ENCODE measurements around the gene PXK.

PXK gene

DNA sequence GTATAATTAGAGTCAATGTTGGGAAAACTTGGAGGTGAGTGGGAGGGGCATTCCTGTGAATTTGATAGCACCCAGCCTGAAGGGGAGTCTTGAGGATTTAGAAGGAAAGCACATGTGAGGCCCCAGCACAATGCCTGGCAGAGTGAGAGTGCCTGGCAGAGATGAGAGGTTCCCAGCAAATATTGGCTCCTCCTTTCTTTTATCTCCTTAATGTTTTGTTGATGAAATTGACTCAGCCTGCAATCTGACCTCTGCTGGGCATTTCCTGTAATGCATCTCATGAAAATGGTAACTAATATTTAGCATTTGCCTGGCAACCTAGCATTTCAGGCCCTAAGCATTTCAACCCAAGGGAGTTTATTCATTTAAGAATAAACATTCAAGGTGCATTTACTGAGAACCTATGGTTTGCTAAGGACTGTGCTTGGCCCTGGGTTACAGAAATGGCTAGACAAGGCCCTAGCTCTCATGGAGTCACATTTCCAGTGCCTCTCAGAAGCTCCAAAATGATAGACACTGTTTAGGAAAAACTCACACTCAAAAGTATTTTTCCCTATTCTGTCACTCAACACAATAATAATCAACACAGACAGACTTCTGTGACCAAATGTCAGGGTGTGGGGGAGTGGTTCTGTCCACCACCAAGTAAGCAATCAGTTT lies 82.0 kb downstream of the PXK start (continued):
- TF ChIP-seq, protein P1, sequence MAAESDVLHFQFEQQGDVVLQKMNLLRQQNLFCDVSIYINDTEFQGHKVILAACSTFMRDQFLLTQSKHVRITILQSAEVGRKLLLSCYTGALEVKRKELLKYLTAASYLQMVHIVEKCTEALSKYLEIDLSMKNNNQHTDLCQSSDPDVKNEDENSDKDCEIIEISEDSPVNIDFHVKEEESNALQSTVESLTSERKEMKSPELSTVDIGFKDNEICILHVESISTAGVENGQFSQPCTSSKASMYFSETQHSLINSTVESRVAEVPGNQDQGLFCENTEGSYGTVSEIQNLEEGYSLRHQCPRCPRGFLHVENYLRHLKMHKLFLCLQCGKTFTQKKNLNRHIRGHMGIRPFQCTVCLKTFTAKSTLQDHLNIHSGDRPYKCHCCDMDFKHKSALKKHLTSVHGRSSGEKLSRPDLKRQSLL (tag by site-specific recombination; IDR thresholded peaks at IDR 0.05) = no peak
- TF ChIP-seq ZNF660 (tag by site-specific recombination; IDR thresholded peaks at IDR 0.05) (0 out of 2 replicates have a peak, but pooled peaks have one; percentile 31), ZNF654 (tag by site-specific recombination; IDR thresholded peaks at IDR 0.05; ENCODE audit: low read depth) (peak; percentile 36)

DNA sequence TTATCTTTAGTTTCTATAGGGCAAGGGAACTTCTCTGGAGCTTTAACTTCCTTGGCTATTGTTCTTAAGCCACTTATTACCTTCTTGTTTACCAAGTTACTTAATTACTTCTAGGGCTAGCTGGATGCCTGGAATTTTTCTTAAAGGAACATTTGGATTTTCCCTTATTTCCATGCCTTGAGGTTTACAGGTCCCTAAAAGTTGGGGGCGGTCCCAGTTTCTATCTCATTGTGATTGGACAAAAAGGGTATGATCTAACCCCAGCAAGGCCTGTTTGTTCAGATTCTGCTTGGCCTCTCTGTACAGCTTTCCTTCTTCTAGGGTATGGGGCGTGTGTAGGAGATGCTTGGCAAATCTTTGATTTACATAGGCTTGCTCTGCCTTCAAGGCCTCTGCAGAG lies 83.5 kb downstream of the PXK start:
- ChIA-PET POLR2A (interaction anchor here (0.5 kb wide), 1 partner anchor 98 kb away, joined by 4 read pairs; no protein-coding TSS in a partner anchor), CTCF (interaction anchor here (0.6 to 2.5 kb wide), 6 partner anchors 10 to 115 kb away, joined by 3 to 16 read pairs (median 8); partner anchors contain the start of genes HTD2 and RPP14)
- no peaks in the 10 kb centered on the region for H3K9me3 ChIP-seq (ENCODE audit: control insufficient read depth, insufficient read depth, low read depth, low read length)
- no peak for TF ChIP-seq ZNF624 (tag by site-specific recombination; IDR thresholded peaks at IDR 0.05)
- no peak for TF ChIP-seq ZNF610 (tag by site-specific recombination; IDR thresholded peaks at IDR 0.05; ENCODE audit: borderline replicate concordance)
- no peak for TF ChIP-seq ZNF335 (tag by site-specific recombination; conservative IDR thresholded peaks at IDR 0.05)
- no peak for TF ChIP-seq SETDB1 (IDR thresholded peaks at IDR 0.05; ENCODE audit: insufficient read length, low read length)
- no peak for TF ChIP-seq ZNF366 (tag by site-specific recombination; conservative IDR thresholded peaks at IDR 0.05)
- no peak for TF ChIP-seq KLF16 (tag by site-specific recombination; IDR thresholded peaks at IDR 0.05)
- TF ChIP-seq ZSCAN18 (tag by site-specific recombination; IDR thresholded peaks at IDR 0.05) = no peak
- TF ChIP-seq, protein P2, sequence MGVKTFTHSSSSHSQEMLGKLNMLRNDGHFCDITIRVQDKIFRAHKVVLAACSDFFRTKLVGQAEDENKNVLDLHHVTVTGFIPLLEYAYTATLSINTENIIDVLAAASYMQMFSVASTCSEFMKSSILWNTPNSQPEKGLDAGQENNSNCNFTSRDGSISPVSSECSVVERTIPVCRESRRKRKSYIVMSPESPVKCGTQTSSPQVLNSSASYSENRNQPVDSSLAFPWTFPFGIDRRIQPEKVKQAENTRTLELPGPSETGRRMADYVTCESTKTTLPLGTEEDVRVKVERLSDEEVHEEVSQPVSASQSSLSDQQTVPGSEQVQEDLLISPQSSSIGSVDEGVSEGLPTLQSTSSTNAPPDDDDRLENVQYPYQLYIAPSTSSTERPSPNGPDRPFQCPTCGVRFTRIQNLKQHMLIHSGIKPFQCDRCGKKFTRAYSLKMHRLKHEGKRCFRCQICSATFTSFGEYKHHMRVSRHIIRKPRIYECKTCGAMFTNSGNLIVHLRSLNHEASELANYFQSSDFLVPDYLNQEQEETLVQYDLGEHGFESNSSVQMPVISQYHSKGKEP (tag by site-specific recombination; IDR thresholded peaks at IDR 0.05) = no peak
- TF ChIP-seq KLF10 (tag by site-specific recombination; IDR thresholded peaks at IDR 0.05) = no peak
- no peak overlapping the region for H3K27ac ChIP-seq (ENCODE audit: extremely low read depth, low read depth, low read length)
- no peak overlapping the region for H3K4me3 ChIP-seq (ENCODE audit: low read depth, low read length)
- peaks cover 0 to 50% of the 10 kb centered on the region in 2 experiments; a peak in 1 of 3 replicates for H3K36me3 ChIP-seq (ENCODE audit: control insufficient read depth in 2 of 2, insufficient read depth in 1 of 2, low read length in 2 of 2)
- H3K4me1 ChIP-seq (ENCODE audit: control insufficient read depth, insufficient read depth, low read length) = no peaks in the 10 kb centered on the region

GRCh38 chr3:58417075-58417474 lies 84.4 kb downstream of the PXK start:
- POLR2A ChIA-PET = no interaction called here
- Histone ChIP-seq H3K36me3 (ENCODE audit: control insufficient read depth in 2 of 2, insufficient read depth in 1 of 2, low read length in 2 of 2) (peaks cover 0 to 50% of the 10 kb centered on the region in 2 experiments; a peak in 1 of 3 replicates), H3K4me1 (ENCODE audit: control insufficient read depth, insufficient read depth, low read length) (no peaks in the 10 kb centered on the region), H3K27ac (ENCODE audit: extremely low read depth, low read depth, low read length) (no peak overlapping the region), H3K4me3 (ENCODE audit: low read depth, low read length) (no peak overlapping the region), H3K9me3 (ENCODE audit: control insufficient read depth, insufficient read depth, low read depth, low read length) (no peaks in the 10 kb centered on the region)
- CTCF ChIA-PET = interaction anchor here (1.1 kb wide), 1 partner anchor 95 kb away, joined by 3 read pairs; no protein-coding TSS in a partner anchor
- TF ChIP-seq, protein P3, sequence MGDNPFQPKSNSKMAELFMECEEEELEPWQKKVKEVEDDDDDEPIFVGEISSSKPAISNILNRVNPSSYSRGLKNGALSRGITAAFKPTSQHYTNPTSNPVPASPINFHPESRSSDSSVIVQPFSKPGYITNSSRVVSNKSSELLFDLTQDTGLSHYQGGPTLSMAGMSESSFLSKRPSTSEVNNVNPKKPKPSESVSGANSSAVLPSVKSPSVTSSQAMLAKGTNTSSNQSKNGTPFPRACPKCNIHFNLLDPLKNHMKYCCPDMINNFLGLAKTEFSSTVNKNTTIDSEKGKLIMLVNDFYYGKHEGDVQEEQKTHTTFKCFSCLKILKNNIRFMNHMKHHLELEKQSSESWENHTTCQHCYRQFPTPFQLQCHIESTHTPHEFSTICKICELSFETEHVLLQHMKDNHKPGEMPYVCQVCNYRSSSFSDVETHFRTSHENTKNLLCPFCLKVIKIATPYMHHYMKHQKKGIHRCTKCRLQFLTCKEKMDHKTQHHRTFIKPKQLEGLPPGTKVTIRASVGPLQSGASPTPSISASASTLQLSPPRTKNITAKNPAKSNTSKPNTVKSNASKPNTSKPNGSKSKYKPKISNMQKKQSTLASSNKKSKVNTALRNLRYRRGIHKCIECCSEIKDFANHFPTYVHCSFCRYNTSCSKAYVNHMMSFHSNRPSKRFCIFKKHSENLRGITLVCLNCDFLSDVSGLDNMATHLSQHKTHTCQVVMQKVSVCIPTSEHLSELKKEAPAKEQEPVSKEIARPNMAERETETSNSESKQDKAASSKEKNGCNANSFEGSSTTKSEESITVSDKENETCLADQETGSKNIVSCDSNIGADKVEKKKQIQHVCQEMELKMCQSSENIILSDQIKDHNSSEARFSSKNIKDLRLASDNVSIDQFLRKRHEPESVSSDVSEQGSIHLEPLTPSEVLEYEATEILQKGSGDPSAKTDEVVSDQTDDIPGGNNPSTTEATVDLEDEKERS (tag by site-specific recombination; IDR thresholded peaks at IDR 0.05) = no peak
- TF ChIP-seq ZNF76 (tag by site-specific recombination; IDR thresholded peaks at IDR 0.05; ENCODE audit: borderline replicate concordance, low read depth) = no peak
- no peak for TF ChIP-seq ZNF571 (tag by site-specific recombination; IDR thresholded peaks at IDR 0.05)
- no peak for TF ChIP-seq ZNF26 (tag by site-specific recombination; IDR thresholded peaks at IDR 0.05)

All from HEK293 (cell line).